Ectodermal cell (in vitro differentiated cells): ENCODE measurements around the gene OR2T11. TPM values are rescaled to one million over a fixed set of nuclear protein-coding genes. Genes with fewer than 3 reads are reported as not detected.
"Not testable (repeated sequence)": the region's sequence is repeated elsewhere in the genome, so short reads cannot be mapped to it uniquely, and the experiment has no call there.

ENCODE experiments used
- H3K27ac ChIP-seq: 2 replicates; pipeline ENCODE4 v1.7.0; 2013; ENCODE audit warnings: mild to moderate bottlenecking, low read depth, low read length; ENCODE audit not compliant: insufficient read depth, poor library complexity, severe bottlenecking
- H3K27me3 ChIP-seq: 2 replicates; pipeline ENCODE4 v1.7.0; 2013; ENCODE audit warnings: mild to moderate bottlenecking, low read length; ENCODE audit not compliant: insufficient read depth, control insufficient read depth, poor library complexity, severe bottlenecking
- H3K36me3 ChIP-seq: one replicate; pipeline ENCODE4 v1.7.0; 2013; ENCODE audit warnings: low read length; ENCODE audit not compliant: control insufficient read depth, insufficient read depth
- H3K4me1 ChIP-seq: one replicate; pipeline ENCODE4 v1.7.0; 2013; ENCODE audit warnings: low read length; ENCODE audit not compliant: control insufficient read depth, insufficient read depth
- H3K4me3 ChIP-seq: 2 replicates; pipeline ENCODE4 v1.7.0; 2013; ENCODE audit warnings: low read depth, low read length, control low read depth; ENCODE audit not compliant: insufficient read depth
- H3K9me3 ChIP-seq: 2 replicates; pipeline ENCODE4 v1.7.0; 2013; ENCODE audit warnings: mild to moderate bottlenecking, low read length, moderate library complexity; ENCODE audit not compliant: control insufficient read depth
- WGBS, 2 experiments: methylation state at CpG; one replicate each; pipeline ENCODE4 v1.1.7; 2013; ENCODE audit warnings: missing lambda C conversion rate in 2 of 2; 5-methylcytosine and 5-hydroxymethylcytosine counted together
- polyA plus RNA-seq, 4 experiments: library from polyadenylated mRNA; stranded (reverse); fragments of 50-300 nt; gene quantifications; one replicate each; pipeline ENCODE4 v1.2.3, GENCODE V29; 2013

The OR2T11 gene
- polyA plus RNA-seq (2013, experiment 1 of 4), result not detected
- polyA plus RNA-seq (2013, experiment 2 of 4), result not detected
- not detected for polyA plus RNA-seq (2013, experiment 3 of 4)
- polyA plus RNA-seq (2013, experiment 4 of 4), result not detected

- H3K4me3 ChIP-seq, H3K27me3 ChIP-seq, H3K9me3 ChIP-seq, H3K27ac ChIP-seq, H3K36me3 ChIP-seq, H3K4me1 ChIP-seq: not testable (repeated sequence)
- WGBS, 2 experiments, result no CpG with 5 or more reads among the region's 2 CpGs
Measured at GRCh38 chr1:248634991-248635390, at the start of gene OR2T11. Gene OR2T11, minus strand, starts transcription at chr1:248635091. Its CDS starts 7,963 bp downstream, at chr1:248627128.

- WGBS, 2 experiments, result 80 to 81% methylated on average over 8 of the region's 8 CpGs
- no peaks in the 10 kb centered on the region for H3K36me3 ChIP-seq
- no peak overlapping the region for H3K4me3 ChIP-seq
Measured at GRCh38 chr1:248681651-248682050, 46.8 kb upstream of the OR2T11 start.

GRCh38 chr1:248670003-248670402 lies 35.1 kb upstream of the OR2T11 start:
- Histone ChIP-seq H3K27me3 (no peaks in the 10 kb centered on the region), H3K4me1 (no peaks in the 10 kb centered on the region), H3K9me3 (peaks cover 4% of the 10 kb centered on the region), H3K36me3 (no peaks in the 10 kb centered on the region), H3K4me3 (no peak overlapping the region), H3K27ac (no peak overlapping the region)
- 83 to 89% methylated on average over 1 of the region's 1 CpG for WGBS, 2 experiments

More at GRCh38 chr1:248681651-248682050, 46.8 kb upstream of the OR2T11 start:
- Histone ChIP-seq H3K27me3 (no peaks in the 10 kb centered on the region), H3K27ac (no peak overlapping the region), H3K9me3 (peaks cover 3% of the 10 kb centered on the region), H3K4me1 (no peaks in the 10 kb centered on the region)

- not testable (repeated sequence) for H3K36me3 ChIP-seq, H3K27me3 ChIP-seq, H3K9me3 ChIP-seq, H3K4me3 ChIP-seq, H3K4me1 ChIP-seq, H3K27ac ChIP-seq
- 67 to 73% methylated on average over 5 of the region's 5 CpGs for WGBS, 2 experiments
Measured at GRCh38 chr1:248663453-248664328, 28.8 kb upstream of the OR2T11 start.

- H3K36me3 ChIP-seq, H3K27ac ChIP-seq, H3K27me3 ChIP-seq, H3K4me3 ChIP-seq, H3K4me1 ChIP-seq, H3K9me3 ChIP-seq: not testable (repeated sequence)
- WGBS, 2 experiments, result 60 to 78% methylated on average over 2 of the region's 6 CpGs
Measured at GRCh38 chr1:248656797-248657196, 21.9 kb upstream of the OR2T11 start.

GRCh38 chr1:248655354-248655753 lies 20.5 kb upstream of the OR2T11 start, which contains the start of gene OR2T27:
Gene OR2T27, minus strand, starts transcription at chr1:248655528. Its CDS starts 4,644 bp downstream, at chr1:248650884.
- not testable (repeated sequence) for H3K4me1 ChIP-seq, H3K9me3 ChIP-seq, H3K36me3 ChIP-seq, H3K27ac ChIP-seq, H3K27me3 ChIP-seq, H3K4me3 ChIP-seq
- WGBS, 2 experiments, result no CpG with 5 or more reads among the region's 3 CpGs

GRCh38 chr1:248648770-248649536 lies 14.1 kb upstream of the OR2T11 start:
- not testable (repeated sequence) for H3K36me3 ChIP-seq, H3K27ac ChIP-seq, H3K4me1 ChIP-seq, H3K27me3 ChIP-seq, H3K4me3 ChIP-seq, H3K9me3 ChIP-seq
- no CpG with 5 or more reads among the region's 1 CpG for WGBS, 2 experiments

- H3K4me3 ChIP-seq, H3K36me3 ChIP-seq, H3K4me1 ChIP-seq, H3K27ac ChIP-seq, H3K27me3 ChIP-seq, H3K9me3 ChIP-seq: not testable (repeated sequence)
- WGBS, 2 experiments, result 54 to 61% methylated on average over 2 of the region's 3 CpGs
Measured at GRCh38 chr1:248645178-248645577, 10.3 kb upstream of the OR2T11 start, which contains the start of gene OR2T35. Gene OR2T35, minus strand, starts transcription at chr1:248645278. Its CDS starts 6,020 bp downstream, at chr1:248639258.

- H3K9me3 ChIP-seq, H3K27me3 ChIP-seq, H3K4me3 ChIP-seq, H3K27ac ChIP-seq, H3K36me3 ChIP-seq, H3K4me1 ChIP-seq: not testable (repeated sequence)
- no CpG with 5 or more reads among the region's 4 CpGs for WGBS, 2 experiments
Measured at GRCh38 chr1:248642971-248643651, 8.2 kb upstream of the OR2T11 start.

GRCh38 chr1:248641583-248641982 lies 6.7 kb upstream of the OR2T11 start:
- not testable (repeated sequence) for H3K27me3 ChIP-seq, H3K36me3 ChIP-seq, H3K4me3 ChIP-seq, H3K4me1 ChIP-seq, H3K9me3 ChIP-seq, H3K27ac ChIP-seq
- WGBS, 2 experiments, result no CpG with 5 or more reads among the region's 5 CpGs
